Heart right ventricle (tissue), 16 donors: ENCODE measurements around the gene ARHGAP22. TPM values are rescaled to one million over a fixed set of nuclear protein-coding genes. Genes with fewer than 3 reads are reported as not detected.

Experiments
- ATAC-seq, 8 donors: fragments of 200-7000 bp; cut with Tn5 transposase; one replicate each; pipeline ENCODE4 v1.9.1; 2020; ENCODE audit warnings: mild to moderate bottlenecking in 8 of 8, moderate library complexity in 8 of 8, moderate number of reproducible peaks in 1 of 8
- DNase-seq, 2 donors: peaks; one replicate each; pipeline ENCODE4 v3.0.0-alpha.2; 2020
- H3K27ac ChIP-seq, 10 donors: fragments of 200-600 bp; sonication (generic) in 2 of 10; one replicate each; pipeline versions ENCODE4 v1.5.0 to v1.8.0; 2020 to 2022; ENCODE audit warnings: mild to moderate bottlenecking in 3 of 10
- H3K27me3 ChIP-seq, 7 donors: fragments of 200-600 bp; one replicate each; pipeline ENCODE4 v1.8.0; 2021 to 2022; ENCODE audit warnings: mild to moderate bottlenecking in 2 of 7
- H3K36me3 ChIP-seq, 9 donors: fragments of 200-600 bp; sonication (generic) in 1 of 9; one replicate each; pipeline versions ENCODE4 v1.5.0 to v1.8.0; 2020 to 2022; ENCODE audit warnings: mild to moderate bottlenecking in 2 of 9
- H3K4me1 ChIP-seq, 9 donors: fragments of 200-600 bp; sonication (generic) in 1 of 9; one replicate each; pipeline versions ENCODE4 v1.5.0 to v1.8.0; 2020 to 2022; ENCODE audit warnings: mild to moderate bottlenecking in 4 of 9
- H3K4me3 ChIP-seq, 10 donors: fragments of 200-600 bp; sonication (generic) in 2 of 10; one replicate each; pipeline versions ENCODE4 v1.5.0 to v1.8.0; 2020 to 2022; ENCODE audit warnings: mild to moderate bottlenecking in 7 of 10, moderate library complexity in 2 of 10
- H3K9me3 ChIP-seq, 11 donors: fragments of 200-600 bp in 10 of 11; sonication (generic) in 2 of 11; one replicate each; pipeline versions ENCODE4 v1.5.0 to v1.8.0; 2013 to 2022; ENCODE audit warnings: mild to moderate bottlenecking in 2 of 11, control low read depth in 1 of 11, moderate library complexity in 1 of 11
- CTCF ChIP-seq, 9 donors: fragments of 200-600 bp; sonication (generic) in 2 of 9; IDR thresholded peaks; one replicate each; pipeline versions ENCODE4 v1.5.0 to v1.8.0; 2021 to 2022; ENCODE audit warnings: antibody characterized with exemption in 9 of 9, mild to moderate bottlenecking in 5 of 9, moderate library complexity in 1 of 9
- WGBS, 2 donors: extraction: QIAGEN DNeasy Blood & Tissue Kit; methylation state at CpG; one replicate each; pipeline ENCODE4 v1.1.7; 2013; ENCODE audit warnings: inconsistent platforms in 1 of 2; 5-methylcytosine and 5-hydroxymethylcytosine counted together
- intact Hi-C, 10 donors: fragments of 100-400 bp; cut with DNase I; formaldehyde crosslinking; loops; one replicate each; pipeline versions ENCODE4 v1.11.1 to v1.14.2; 2022
- polyA plus RNA-seq, 2 donors: library from polyadenylated mRNA; stranded (reverse); fragments of 200-250 nt; gene quantifications; one replicate each; pipeline ENCODE4 v1.2.3, GENCODE V29; 2013
- total RNA-seq, 10 donors: library from RNA; stranded (reverse); fragmentation: NEBNext Ultra II Directional in 3 of 10; extraction: Animal tissue kit (Norgen Biotek cat#: 25700) in 3 of 10; gene quantifications; one replicate each; pipeline versions ENCODE4 v1.2.1 to v1.2.4, GENCODE V29; 2021 to 2023
- donor health status: Arrhythmogenic right ventricular cardiomyopathy.
- donor health status: ischemic (EF 13 %, LVEDD 7.1; RV severe dilation, severe dysfunction).
- donor health status: healthy with polysubstance abuse.
- donor health status: DM: no; HTN: yes; CAD: no.
- donor health status: DM: no; HTN: no; CAD: no.
- donor health status: ischemic (EF 25% LVEDD 6.9; RV normal size, moderate dysfunction).
- donor health status: ischemic (EF 25% LVEDD 5.7; RV mildly dilated, moderate dysfunction).
- donor health status: healthy.
- donor health status: DM: yes; HTN: yes; CAD: no.
- donor health status: Ischemic cardiomyopathy.
- donor health status: ischemic (EF 35%, LVEDD 5.7; RV mildly dilated, moderate dysfunction).
- donor health status: nonischemic (EF 11% LVEDD 7.7; RV severe dilation, severe dysfunction).
- donor health status: DM: yes; HTN: yes; CAD: no.
- donor health status: PGD.
- donor health status: ischemic (EF 29% LVEDD 5.4; RV normal size, mild dysfunction).
- donor health status: nonischemic (EF 23%, LVEDD 6.1; RV moderate dilation, normal function).

The ARHGAP22 gene
- total and polyA plus RNA-seq, 12 donors, result 1.5 to 9.3 (median 2.8) TPM

- no peaks in the 10 kb centered on the region for H3K4me1 ChIP-seq
- WGBS, 2 donors, result 80 to 83% methylated on average over 11 of the region's 11 CpGs
- DNase-seq (no peak), ATAC-seq (no peak)
- intact Hi-C loops, result loop anchor here in 2 of 10 donors (10.0 kb wide), 1 partner anchor 63 kb away; no protein-coding TSS in a partner anchor
- H3K36me3 ChIP-seq, result peaks cover 0 to 23% (median 0%) of the 10 kb centered on the region in 9 donors
- no peak overlapping the region for H3K27ac ChIP-seq
- no peaks in the 10 kb centered on the region for H3K27me3 ChIP-seq
- no peak for TF ChIP-seq CTCF (IDR thresholded peaks at IDR 0.05)
- no peaks in the 10 kb centered on the region for H3K9me3 ChIP-seq
- no peak overlapping the region for H3K4me3 ChIP-seq
These were observed 162.6 kb downstream of the ARHGAP22 start for GRCh38 chr10:48442090-48442808.

GRCh38 chr10:48440771-48441170, 164.1 kb downstream of the ARHGAP22 start:
- H3K4me3 ChIP-seq, result no peak overlapping the region
- H3K4me1 ChIP-seq, result no peaks in the 10 kb centered on the region
- intact Hi-C loops, result loop anchor here in 2 of 10 donors (10.0 kb wide), 1 partner anchor 64 kb away; no protein-coding TSS in a partner anchor
- DNase-seq (no peak), ATAC-seq (no peak)
- peaks cover 0 to 31% (median 3%) of the 10 kb centered on the region in 9 donors for H3K36me3 ChIP-seq
- no peak overlapping the region for H3K27ac ChIP-seq
- 96 to 98% methylated on average over 4 of the region's 4 CpGs for WGBS, 2 donors
- no peak for TF ChIP-seq CTCF (IDR thresholded peaks at IDR 0.05)
- H3K27me3 ChIP-seq, result no peaks in the 10 kb centered on the region
- no peaks in the 10 kb centered on the region for H3K9me3 ChIP-seq

GRCh38 chr10:48439581-48440041, 165.3 kb downstream of the ARHGAP22 start:
- Histone ChIP-seq H3K4me1 (no peaks in the 10 kb centered on the region), H3K9me3 (no peaks in the 10 kb centered on the region), H3K4me3 (no peak overlapping the region), H3K27me3 (no peaks in the 10 kb centered on the region), H3K27ac (no peak overlapping the region), H3K36me3 (peaks cover 0 to 36% (median 7%) of the 10 kb centered on the region in 9 donors)
- TF ChIP-seq CTCF (IDR thresholded peaks at IDR 0.05), result no peak
- ATAC-seq, result peak in 3 of 8 donors; percentile 19 to 62 (median 50)
- intact Hi-C loops, result loop anchor here in 3 of 10 donors (5.0 to 10.0 kb wide), 2 partner anchors 48 to 65 kb away; no protein-coding TSS in a partner anchor
- DNase-seq, result no peak
- 62 to 68% methylated on average over 10 of the region's 10 CpGs for WGBS, 2 donors

- Histone ChIP-seq H3K27me3 (no peaks in the 10 kb centered on the region), H3K9me3 (no peaks in the 10 kb centered on the region), H3K27ac (no peak overlapping the region), H3K4me3 (no peak overlapping the region), H3K4me1 (no peaks in the 10 kb centered on the region), H3K36me3 (peaks cover 0 to 40% (median 7%) of the 10 kb centered on the region in 9 donors)
- no peak for ATAC-seq
- WGBS, 2 donors, result 94% methylated on average over 2 of the region's 2 CpGs
- DNase-seq, result no peak
- intact Hi-C loops, result loop anchor here in 1 of 10 donors (5.0 kb wide), 1 partner anchor 48 kb away; no protein-coding TSS in a partner anchor
- no peak for TF ChIP-seq CTCF (IDR thresholded peaks at IDR 0.05)
These were observed 165.8 kb downstream of the ARHGAP22 start for GRCh38 chr10:48439031-48439430.
